Activated T-helper 2 cell treated with anti-CD3 and anti-CD28 coated beads, Interferon-gamma antibody, Interleukin-2, Interleukin-4, amounts not matched to agents 10 μg/mL and 5 μg/mL and 100 μg/mL, durations not matched to agents 14 hours and 24 hours and 36 hours (primary cell): Measurements from ENCODE around the gene HK1. TPM values are rescaled to one million over a fixed set of nuclear protein-coding genes. Genes with fewer than 3 reads are reported as not detected.
A peak's percentile ranks its signal among the peaks of the same experiment; 100 is the strongest.

Experiments
- DNase-seq: peaks from one replicate; pipeline ENCODE4 v3.0.0; 2021; ENCODE audit warnings: low spot score
- H3K27ac Mint-ChIP-seq: one replicate; pipeline ENCODE4 v1.8.0; 2021; ENCODE audit warnings: mixed read lengths
- H3K27me3 Mint-ChIP-seq: one replicate; pipeline ENCODE4 v1.8.0; 2021; ENCODE audit warnings: low read depth, mixed read lengths
- H3K36me3 Mint-ChIP-seq: one replicate; pipeline ENCODE4 v1.8.0; 2021; ENCODE audit warnings: low read depth, mixed read lengths
- H3K4me1 Mint-ChIP-seq: one replicate; pipeline ENCODE4 v1.8.0; 2021; ENCODE audit warnings: low read depth, mixed read lengths
- H3K4me3 Mint-ChIP-seq: one replicate; pipeline ENCODE4 v1.8.0; 2021; ENCODE audit warnings: low read depth, mild to moderate bottlenecking, moderate library complexity, mixed read lengths
- H3K9me3 Mint-ChIP-seq: one replicate; pipeline ENCODE4 v1.8.0; 2021; ENCODE audit warnings: mixed read lengths
- intact Hi-C: fragments of 100-400 bp; cut with micrococcal nuclease; formaldehyde crosslinking; loops from one replicate; pipeline ENCODE4 v1.15.1; 2023
- total RNA-seq: library from RNA; stranded (reverse); gene quantifications from 2 replicates; pipeline ENCODE4 v1.2.3, GENCODE V29; 2022

HK1 gene
- total RNA-seq, 1 donor from 2014 or later: 197 TPM

DNA sequence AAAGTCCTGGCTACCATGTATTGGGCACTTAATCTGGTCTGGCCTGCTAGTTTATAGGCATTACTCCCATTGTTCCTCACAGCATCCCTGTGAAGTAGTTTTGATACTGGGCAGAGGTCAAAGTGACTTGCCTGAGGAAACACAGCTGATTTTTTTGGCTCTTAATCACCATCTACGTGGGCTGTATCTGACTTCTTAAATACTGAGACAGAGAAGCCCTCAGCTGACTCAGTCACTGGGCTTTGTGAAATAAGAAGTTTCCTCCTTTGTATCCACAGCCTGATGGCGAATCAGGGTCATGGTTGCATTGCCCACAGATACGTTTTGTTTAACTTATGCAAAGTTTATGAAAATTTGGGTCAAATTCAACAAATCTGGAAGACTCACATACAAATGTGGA, 125.2 kb downstream of the HK1 start:
- Mint-ChIP-seq H3K27ac (no peak overlapping the region), H3K4me1 (peaks cover 6% of the 10 kb centered on the region), H3K36me3 (peaks cover 51% of the 10 kb centered on the region), H3K27me3 (no peaks in the 10 kb centered on the region), H3K4me3 (no peak overlapping the region), H3K9me3 (no peaks in the 10 kb centered on the region)
- intact Hi-C loops: no loop called here
- no peak for DNase-seq

- H3K9me3 Mint-ChIP-seq: no peaks in the 10 kb centered on the region
- H3K4me3 Mint-ChIP-seq: no peak overlapping the region
- H3K27me3 Mint-ChIP-seq: no peaks in the 10 kb centered on the region
- peaks cover 41% of the 10 kb centered on the region for H3K36me3 Mint-ChIP-seq
- no peak overlapping the region for H3K27ac Mint-ChIP-seq
- no peak for DNase-seq
- intact Hi-C loops: loop anchor here (5.0 kb wide), 3 partner anchors 87 to 167 kb away; no protein-coding TSS in a partner anchor
- H3K4me1 Mint-ChIP-seq: peaks cover 7% of the 10 kb centered on the region
These were observed 126.5 kb downstream of the HK1 start for GRCh38 chr10:69404786-69405185.

DNA sequence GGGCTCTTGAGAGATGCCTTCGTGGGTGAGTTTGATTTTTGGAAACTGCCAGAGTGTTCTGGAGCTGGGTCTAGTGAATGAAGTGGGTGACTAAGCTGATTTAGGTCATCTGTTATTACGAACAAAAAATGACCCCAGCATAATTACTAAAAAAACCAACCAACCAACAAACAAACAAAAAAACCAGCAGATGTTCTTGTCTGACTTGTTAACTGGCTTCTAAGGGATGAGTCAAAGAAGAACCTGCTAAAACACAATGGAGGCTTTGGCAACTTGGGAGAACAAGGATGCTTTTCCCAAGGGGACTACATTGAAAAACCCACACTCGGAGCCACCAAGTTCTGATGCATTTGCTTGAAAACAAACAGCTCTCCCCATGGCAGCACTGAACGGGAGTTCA, 126.9 kb downstream of the HK1 start:
- no peak overlapping the region for H3K4me3 Mint-ChIP-seq
- no peaks in the 10 kb centered on the region for H3K27me3 Mint-ChIP-seq
- peaks cover 9% of the 10 kb centered on the region for H3K4me1 Mint-ChIP-seq
- intact Hi-C loops: loop anchor here (5.0 kb wide), 3 partner anchors 88 to 168 kb away; no protein-coding TSS in a partner anchor
- no peak for DNase-seq
- no peaks in the 10 kb centered on the region for H3K9me3 Mint-ChIP-seq
- no peak overlapping the region for H3K27ac Mint-ChIP-seq
- peaks cover 37% of the 10 kb centered on the region for H3K36me3 Mint-ChIP-seq

DNA sequence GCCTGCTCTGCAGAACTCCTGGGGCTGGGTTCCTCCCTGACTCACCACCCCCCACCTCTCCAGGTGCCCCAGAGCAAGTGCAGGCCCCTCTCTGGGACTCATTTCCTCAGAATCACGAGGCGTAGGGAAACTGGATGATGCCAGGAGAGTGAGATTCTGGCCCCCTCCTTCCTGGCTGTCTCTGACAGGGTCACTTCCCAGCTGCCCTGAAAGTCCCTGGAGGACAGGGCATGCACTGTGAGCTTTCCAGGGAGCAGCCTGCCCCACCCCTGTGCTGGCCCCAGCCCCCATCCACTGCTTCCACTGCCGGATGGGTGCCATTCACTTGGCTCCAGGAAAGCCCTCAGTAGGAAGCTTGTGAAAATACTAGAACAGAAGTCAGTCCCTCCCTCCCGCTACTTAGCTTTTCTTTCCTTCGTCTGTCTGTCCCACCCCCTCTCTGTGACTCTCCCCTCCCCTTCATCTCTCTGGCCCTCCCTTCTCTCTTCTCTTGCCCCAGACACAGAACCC, 128.1 kb downstream of the HK1 start:
- H3K4me3 Mint-ChIP-seq: no peak overlapping the region
- no peak overlapping the region for H3K27ac Mint-ChIP-seq
- no peaks in the 10 kb centered on the region for H3K9me3 Mint-ChIP-seq
- peaks cover 27% of the 10 kb centered on the region for H3K36me3 Mint-ChIP-seq
- H3K4me1 Mint-ChIP-seq: peaks cover 9% of the 10 kb centered on the region
- intact Hi-C loops: loop anchor here (5.0 kb wide), 3 partner anchors 89 to 169 kb away; no protein-coding TSS in a partner anchor
- H3K27me3 Mint-ChIP-seq: no peaks in the 10 kb centered on the region
- DNase-seq: no peak

DNA sequence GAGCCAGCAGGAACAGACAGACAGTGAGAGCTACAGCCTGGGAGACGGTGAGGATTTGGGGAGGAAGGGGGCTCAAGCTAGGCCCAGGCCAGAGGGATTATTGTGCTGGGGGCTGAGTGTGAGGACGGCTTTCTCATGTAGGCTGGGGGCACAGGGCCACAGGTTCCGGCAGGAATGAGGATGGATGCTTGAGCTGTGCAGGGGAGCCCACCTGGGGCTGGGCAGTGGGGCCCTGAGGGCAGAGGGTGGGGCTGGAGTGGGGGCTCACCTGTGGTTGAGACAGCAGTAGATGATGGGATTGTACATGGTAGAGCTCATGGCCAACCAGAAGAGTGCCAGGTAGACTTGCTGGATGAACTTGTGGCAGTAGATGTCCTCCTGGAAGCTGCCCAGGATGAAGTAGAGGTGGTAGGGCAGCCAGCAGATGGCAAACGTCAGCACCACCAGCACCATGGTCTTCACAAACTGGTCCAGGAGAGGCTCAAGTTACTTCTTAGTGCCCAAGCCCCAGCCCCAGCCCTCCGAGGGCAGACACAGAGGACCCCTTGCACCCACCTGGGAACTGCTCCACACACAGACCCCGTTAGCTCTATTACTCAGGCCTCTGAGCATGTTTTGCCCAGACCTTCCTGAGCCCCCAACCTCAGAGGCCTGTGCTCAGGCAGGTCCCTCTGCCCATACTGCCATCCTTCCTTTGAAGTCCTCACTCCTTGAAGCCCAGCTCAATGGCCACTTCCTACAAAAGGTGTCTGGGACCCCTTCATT, 128.7 kb downstream of the HK1 start:
- Mint-ChIP-seq H3K9me3 (no peaks in the 10 kb centered on the region), H3K27ac (no peak overlapping the region), H3K4me3 (no peak overlapping the region), H3K36me3 (peaks cover 21% of the 10 kb centered on the region), H3K4me1 (peaks cover 9% of the 10 kb centered on the region), H3K27me3 (no peaks in the 10 kb centered on the region)
- intact Hi-C loops: loop anchor here (5.0 kb wide), 3 partner anchors 90 to 170 kb away; no protein-coding TSS in a partner anchor
- no peak for DNase-seq

DNA sequence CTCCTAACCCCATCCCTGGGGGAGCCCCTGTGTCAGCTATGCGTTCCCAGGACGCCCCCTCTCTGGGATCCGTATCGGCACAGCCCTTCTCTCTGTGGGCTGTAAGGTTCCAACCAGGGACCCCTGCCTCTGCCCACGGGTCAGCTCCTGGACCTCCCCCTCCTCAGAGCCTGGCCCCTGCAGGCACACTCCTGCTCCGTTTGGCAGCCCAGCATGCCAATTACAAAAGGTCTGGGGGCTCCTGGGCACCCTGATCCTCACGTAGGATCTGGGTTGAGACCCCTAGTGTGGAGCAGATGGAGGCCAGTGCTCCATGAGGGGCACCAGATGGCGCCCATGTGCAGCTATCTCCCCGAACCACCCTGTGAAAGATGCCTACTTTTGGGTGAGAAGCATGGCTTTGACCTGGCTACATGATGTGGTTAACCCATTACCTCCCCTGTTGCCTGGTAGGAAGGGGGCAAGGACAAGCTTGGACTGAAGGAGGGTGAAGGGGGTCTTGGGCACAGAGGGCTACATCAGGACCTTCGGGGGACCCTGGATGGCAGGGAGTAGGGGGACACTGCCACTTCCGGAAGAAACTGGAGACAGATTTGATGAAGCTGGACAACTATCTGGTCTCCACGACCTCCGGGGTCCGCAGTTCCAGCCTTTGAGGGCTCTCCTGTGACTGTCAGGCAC, 129.5 kb downstream of the HK1 start:
- Mint-ChIP-seq H3K27me3 (no peaks in the 10 kb centered on the region), H3K4me3 (no peak overlapping the region), H3K4me1 (peaks cover 9% of the 10 kb centered on the region), H3K27ac (peak overlapping the region; percentile 85), H3K36me3 (peaks cover 13% of the 10 kb centered on the region), H3K9me3 (no peaks in the 10 kb centered on the region)
- intact Hi-C loops: loop anchor here (5.0 kb wide), 3 partner anchors 90 to 170 kb away; no protein-coding TSS in a partner anchor
- no peak for DNase-seq

DNA sequence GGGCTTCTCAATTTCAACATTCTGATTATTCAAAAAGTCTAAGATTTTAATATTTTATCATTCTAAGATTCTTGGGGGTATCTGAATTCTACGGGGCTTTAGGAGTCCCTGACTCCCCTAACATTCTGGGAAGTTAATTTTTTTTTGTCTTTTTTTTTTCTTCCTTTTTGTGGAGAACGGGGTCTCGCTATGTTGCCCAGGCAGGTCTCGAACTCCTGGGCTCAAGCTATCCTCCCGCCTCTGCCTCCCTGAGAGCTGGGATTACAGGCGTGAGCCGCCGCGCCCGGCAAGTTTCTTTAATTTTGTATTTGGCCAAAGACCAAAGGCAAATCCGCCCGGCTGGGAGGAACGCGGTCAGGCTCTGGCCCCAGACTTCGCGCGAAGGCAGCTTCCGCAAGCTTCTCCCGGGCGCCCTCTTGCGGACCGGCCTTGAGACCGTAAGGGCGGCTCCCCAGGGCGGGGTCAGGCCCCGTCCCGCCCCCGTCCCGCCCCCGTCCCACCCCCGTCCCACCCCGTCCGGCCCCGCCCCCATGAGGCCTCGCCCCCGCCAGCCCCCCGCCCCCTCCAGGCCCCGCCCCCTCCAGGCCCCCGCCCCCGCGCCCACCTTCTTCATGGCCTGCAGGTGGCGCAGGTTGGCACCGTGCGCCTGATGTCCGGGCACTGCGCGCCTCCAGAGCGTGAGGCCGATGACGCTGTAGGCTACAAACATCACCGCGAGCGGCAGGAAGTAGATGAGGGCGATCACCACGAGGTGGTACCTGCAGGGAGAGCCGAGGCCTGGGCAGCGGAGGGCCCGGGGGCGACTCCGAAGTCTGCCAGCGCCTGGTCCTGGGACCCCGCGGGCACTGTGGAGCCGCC, 130.3 kb downstream of the HK1 start:
- Mint-ChIP-seq H3K4me3 (peak overlapping the region; percentile 76), H3K36me3 (peaks cover 6% of the 10 kb centered on the region), H3K9me3 (no peaks in the 10 kb centered on the region), H3K27me3 (no peaks in the 10 kb centered on the region), H3K4me1 (peaks cover 9% of the 10 kb centered on the region), H3K27ac (peak overlapping the region; percentile 86)
- intact Hi-C loops: loop anchor here (5.0 kb wide), 3 partner anchors 91 to 171 kb away; no protein-coding TSS in a partner anchor
- DNase-seq: peak; percentile 82

DNA sequence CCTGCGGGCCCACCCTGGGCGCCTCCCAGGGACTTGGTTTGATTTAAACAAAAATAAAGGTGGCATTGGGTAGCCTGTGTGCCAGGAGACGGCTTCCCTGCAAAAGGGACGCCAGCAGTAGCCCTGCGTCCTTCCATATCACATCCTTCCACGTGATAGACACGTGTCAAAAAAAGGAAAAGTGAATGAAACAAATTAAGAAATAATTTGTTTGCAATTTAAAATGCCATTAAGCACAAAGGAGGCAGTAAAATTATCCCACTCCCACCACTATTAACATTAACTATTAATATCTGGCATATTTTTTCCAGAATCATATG, 130.8 kb downstream of the HK1 start:
- H3K36me3 Mint-ChIP-seq: peaks cover 4% of the 10 kb centered on the region
- peaks cover 9% of the 10 kb centered on the region for H3K4me1 Mint-ChIP-seq
- H3K27ac Mint-ChIP-seq: peak overlapping the region; percentile 86
- H3K4me3 Mint-ChIP-seq: no peak overlapping the region
- no peak for DNase-seq
- intact Hi-C loops: loop anchor here (5.0 kb wide), 3 partner anchors 92 to 172 kb away; no protein-coding TSS in a partner anchor
- no peaks in the 10 kb centered on the region for H3K27me3 Mint-ChIP-seq
- H3K9me3 Mint-ChIP-seq: no peaks in the 10 kb centered on the region

DNA sequence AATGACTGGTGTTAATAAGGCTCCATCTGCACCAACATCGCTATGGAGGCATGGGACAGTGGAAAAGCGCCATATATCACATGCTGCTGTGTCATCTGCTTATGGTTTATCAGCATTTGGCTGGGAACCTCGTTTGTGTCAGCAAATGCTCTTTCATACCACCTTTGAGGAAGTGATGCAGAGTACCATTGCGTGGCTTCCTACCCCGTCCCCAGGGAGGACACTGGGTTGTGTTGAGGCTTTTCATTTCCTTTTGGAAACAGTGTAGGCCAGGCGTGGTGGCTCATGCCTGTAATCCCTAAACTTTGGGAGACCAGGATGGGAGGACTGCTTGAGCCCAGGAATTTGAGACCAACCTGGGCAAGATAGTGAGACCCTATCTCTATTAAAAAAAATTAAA, 131.7 kb downstream of the HK1 start:
- intact Hi-C loops: loop anchor here (5.0 kb wide), 3 partner anchors 93 to 173 kb away; no protein-coding TSS in a partner anchor
- H3K27me3 Mint-ChIP-seq: no peaks in the 10 kb centered on the region
- no peak overlapping the region for H3K27ac Mint-ChIP-seq

GRCh38 chr10:69410487-69410886, 132.2 kb downstream of the HK1 start:
- no peak for DNase-seq
- Mint-ChIP-seq H3K27me3 (no peaks in the 10 kb centered on the region), H3K4me1 (peaks cover 9% of the 10 kb centered on the region), H3K36me3 (no peaks in the 10 kb centered on the region), H3K4me3 (no peak overlapping the region), H3K9me3 (no peaks in the 10 kb centered on the region), H3K27ac (no peak overlapping the region)
- intact Hi-C loops: no loop called here

More for the DNA sequence above, 131.7 kb downstream of the HK1 start:
- Mint-ChIP-seq H3K36me3 (no peaks in the 10 kb centered on the region), H3K4me3 (no peak overlapping the region), H3K9me3 (no peaks in the 10 kb centered on the region), H3K4me1 (peaks cover 9% of the 10 kb centered on the region)
- no peak for DNase-seq

GRCh38 chr10:69411476-69411875, 133.2 kb downstream of the HK1 start:
- DNase-seq: no peak
- no peak overlapping the region for H3K27ac Mint-ChIP-seq
- H3K9me3 Mint-ChIP-seq: no peaks in the 10 kb centered on the region
- H3K27me3 Mint-ChIP-seq: peaks cover 1% of the 10 kb centered on the region
- H3K36me3 Mint-ChIP-seq: no peaks in the 10 kb centered on the region
- H3K4me3 Mint-ChIP-seq: no peak overlapping the region
- intact Hi-C loops: no loop called here
- H3K4me1 Mint-ChIP-seq: peaks cover 9% of the 10 kb centered on the region

- Mint-ChIP-seq H3K9me3 (no peaks in the 10 kb centered on the region), H3K27me3 (peaks cover 1% of the 10 kb centered on the region), H3K27ac (no peak overlapping the region), H3K36me3 (no peaks in the 10 kb centered on the region), H3K4me1 (peaks cover 9% of the 10 kb centered on the region), H3K4me3 (no peak overlapping the region)
- intact Hi-C loops: no loop called here
- DNase-seq: no peak
These were observed 134.0 kb downstream of the HK1 start for GRCh38 chr10:69412232-69412790.
